Body of pancreas (tissue), 4 donors: ENCODE data around the gene DIDO1. TPM values are rescaled to one million over a fixed set of nuclear protein-coding genes. Genes with fewer than 3 reads are reported as not detected.

Experiments used
- ATAC-seq: fragments of 150-250 bp; one replicate; pipeline ENCODE4 v1.9.1; 2016
- DNase-seq, 4 donors: peaks; one replicate each; pipeline ENCODE4 v3.0.0-alpha.2; 2019
- H3K27ac ChIP-seq, 4 donors: fragments of 200-600 bp; sonication (generic); 1 replicate in 3 of 4; 2 replicates in 1 of 4; pipeline versions ENCODE4 v1.5.1 to v1.6.1; 2016 to 2019; ENCODE audit warnings: mild to moderate bottlenecking in 1 of 4, mixed read lengths in 1 of 4, moderate library complexity in 1 of 4
- H3K27me3 ChIP-seq, 2 donors: fragments of 200-600 bp; sonication (generic); one replicate each; pipeline ENCODE4 v1.6.0; 2016; ENCODE audit warnings: mild to moderate bottlenecking in 1 of 2
- H3K36me3 ChIP-seq, 2 donors: fragments of 200-600 bp; sonication (generic); replicated peaks in 1 of 2; 2 replicates each; pipeline ENCODE4 v1.5.1; 2016; ENCODE audit warnings: low read depth in 2 of 2; ENCODE audit not compliant: insufficient read depth in 1 of 2
- H3K4me1 ChIP-seq: fragments of 200-600 bp; sonication (generic); one replicate; pipeline ENCODE4 v1.6.0; 2016
- H3K4me3 ChIP-seq, 2 donors: fragments of 200-600 bp; sonication (generic); 1 replicate in 1 of 2; 2 replicates in 1 of 2; pipeline ENCODE4 v1.5.1; 2016 to 2019
- H3K9me3 ChIP-seq, 3 donors: fragments of 200-600 bp; sonication (generic); 1 replicate in 2 of 3; 2 replicates in 1 of 3; pipeline ENCODE4 v1.5.1; 2016
- POLR2A ChIP-seq, 3 donors: fragments of 450-650 bp; IDR thresholded peaks; one replicate each; pipeline ENCODE4 v1.6.1; 2016; ENCODE audit warnings: antibody characterized with exemption in 3 of 3, mild to moderate bottlenecking in 2 of 3
- WGBS, 2 donors: methylation state at CpG; one replicate each; pipeline ENCODE4 v1.1.5; 2017; 5-methylcytosine and 5-hydroxymethylcytosine counted together
- intact Hi-C: fragments of 100-400 bp; cut with DNase I; formaldehyde crosslinking; loops from one replicate; pipeline ENCODE4 v1.15.1; 2023
- total RNA-seq, 2 donors: library from RNA; depleted of rRNA; stranded (reverse); fragments of >200 nt; gene quantifications; one replicate each; pipeline ENCODE4 v1.1.0, GENCODE V29; 2016
- TF ChIP-seq, protein P1 (sequence below), 7 experiments: fragments of 450-650 bp in 4 of 7; fragments of 200-600 bp in 3 of 7; sonication (generic) in 3 of 7; IDR thresholded peaks; one replicate each; pipeline ENCODE4 v1.5.1; 2016 to 2019; ENCODE audit warnings: antibody characterized with exemption in 7 of 7

DIDO1 gene
- total RNA-seq, 2 donors from 2014 or later, result 38.4 to 51.7 TPM

DNA sequence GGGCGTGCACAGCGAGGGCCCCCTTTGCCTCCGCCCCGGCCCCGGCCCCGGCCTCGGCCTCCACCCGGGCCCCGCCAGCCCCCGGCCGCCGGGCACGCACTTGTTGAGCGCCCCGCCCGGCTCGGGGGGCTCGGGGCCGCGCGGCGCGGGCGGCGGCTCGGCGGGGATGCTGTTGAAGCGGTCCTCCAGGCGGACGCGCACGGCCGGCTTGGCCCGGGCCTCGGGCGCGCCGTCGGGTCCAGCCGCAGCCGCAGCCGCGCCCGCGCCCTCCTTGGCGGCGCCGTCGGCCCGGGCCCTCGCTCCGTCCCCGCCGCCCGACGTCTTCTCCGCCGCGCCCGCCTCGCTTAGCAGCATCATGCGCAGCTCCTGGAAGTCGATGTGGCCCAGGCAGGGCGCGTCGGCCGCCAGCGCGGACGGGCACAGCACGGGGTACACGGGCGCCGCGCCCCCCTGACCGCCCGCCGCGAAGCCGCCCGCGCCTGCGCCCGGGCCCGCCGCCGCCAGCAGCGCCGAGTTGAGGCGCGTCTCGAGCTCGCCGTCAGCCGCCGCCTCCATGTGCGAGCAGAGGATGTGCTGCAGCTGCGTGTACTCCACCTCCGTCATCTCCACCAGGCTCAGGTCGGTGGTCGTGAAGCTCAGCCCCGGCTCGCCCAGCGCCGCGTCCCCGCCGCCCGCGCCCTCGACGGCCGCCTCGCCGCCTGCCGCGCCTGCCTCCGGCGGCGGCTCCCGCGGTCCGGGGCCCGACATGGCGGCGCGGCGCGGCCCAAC lies 65.2 kb downstream of the DIDO1 start:
- ATAC-seq (no peak), DNase-seq (peak in 2 of 4 donors; percentile 30 to 37)
- intact Hi-C loops, result no loop called here
- Histone ChIP-seq H3K9me3 (no peaks in the 10 kb centered on the region), H3K4me3 (no peak overlapping the region), H3K27ac (no peak overlapping the region), H3K27me3 (no peaks in the 10 kb centered on the region), H3K36me3 (no peaks in the 10 kb centered on the region), H3K4me1 (peaks cover 19% of the 10 kb centered on the region)
- WGBS, 2 donors, result 2% methylated on average over 94 of the region's 129 CpGs; no CpG with 5 or more reads in 1 of the 2 donors
- TF ChIP-seq, protein P1, sequence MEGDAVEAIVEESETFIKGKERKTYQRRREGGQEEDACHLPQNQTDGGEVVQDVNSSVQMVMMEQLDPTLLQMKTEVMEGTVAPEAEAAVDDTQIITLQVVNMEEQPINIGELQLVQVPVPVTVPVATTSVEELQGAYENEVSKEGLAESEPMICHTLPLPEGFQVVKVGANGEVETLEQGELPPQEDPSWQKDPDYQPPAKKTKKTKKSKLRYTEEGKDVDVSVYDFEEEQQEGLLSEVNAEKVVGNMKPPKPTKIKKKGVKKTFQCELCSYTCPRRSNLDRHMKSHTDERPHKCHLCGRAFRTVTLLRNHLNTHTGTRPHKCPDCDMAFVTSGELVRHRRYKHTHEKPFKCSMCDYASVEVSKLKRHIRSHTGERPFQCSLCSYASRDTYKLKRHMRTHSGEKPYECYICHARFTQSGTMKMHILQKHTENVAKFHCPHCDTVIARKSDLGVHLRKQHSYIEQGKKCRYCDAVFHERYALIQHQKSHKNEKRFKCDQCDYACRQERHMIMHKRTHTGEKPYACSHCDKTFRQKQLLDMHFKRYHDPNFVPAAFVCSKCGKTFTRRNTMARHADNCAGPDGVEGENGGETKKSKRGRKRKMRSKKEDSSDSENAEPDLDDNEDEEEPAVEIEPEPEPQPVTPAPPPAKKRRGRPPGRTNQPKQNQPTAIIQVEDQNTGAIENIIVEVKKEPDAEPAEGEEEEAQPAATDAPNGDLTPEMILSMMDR (IDR thresholded peaks at IDR 0.05), result no peak
- no peak for TF ChIP-seq POLR2A (IDR thresholded peaks at IDR 0.05)

DNA sequence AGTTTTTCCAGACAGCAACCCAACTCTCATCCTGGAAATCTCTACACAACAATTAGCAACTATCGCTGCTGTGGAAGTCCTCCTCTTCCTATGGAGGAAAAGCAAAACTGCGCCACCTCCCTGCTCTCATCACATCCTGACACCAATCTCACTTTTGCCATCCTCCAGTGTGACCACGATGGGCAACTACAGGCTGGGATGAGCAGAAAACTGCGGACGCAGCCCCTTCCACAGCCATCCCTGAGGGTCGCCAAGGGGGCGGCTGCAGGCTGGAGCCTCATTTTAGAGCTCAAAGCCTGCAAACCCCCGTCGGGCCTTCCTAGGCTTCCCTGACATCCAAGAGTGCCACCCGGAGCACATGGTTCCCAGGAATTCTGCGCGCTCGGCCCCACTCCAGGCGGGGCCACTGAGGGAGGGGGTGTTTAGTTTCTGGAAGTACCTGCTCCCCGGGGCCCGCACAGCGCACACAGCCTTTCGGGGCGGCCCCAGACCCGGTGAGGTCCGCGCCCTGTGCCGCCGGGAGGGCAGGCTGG lies 65.8 kb downstream of the DIDO1 start:
- H3K27ac ChIP-seq, result no peak overlapping the region
- H3K4me3 ChIP-seq, result no peak overlapping the region
- peaks cover 19% of the 10 kb centered on the region for H3K4me1 ChIP-seq
- H3K9me3 ChIP-seq, result no peaks in the 10 kb centered on the region
- no peak for TF ChIP-seq POLR2A (IDR thresholded peaks at IDR 0.05)
- TF ChIP-seq, protein P1 (IDR thresholded peaks at IDR 0.05), result no peak
- ATAC-seq, result no peak
- no peaks in the 10 kb centered on the region for H3K36me3 ChIP-seq
- no peaks in the 10 kb centered on the region for H3K27me3 ChIP-seq
- intact Hi-C loops, result no loop called here
- 29 to 51% methylated on average over 6 to 21 of the region's 24 CpGs for WGBS, 2 donors
- DNase-seq, result peak in 1 of 4 donors; percentile 11

DNA sequence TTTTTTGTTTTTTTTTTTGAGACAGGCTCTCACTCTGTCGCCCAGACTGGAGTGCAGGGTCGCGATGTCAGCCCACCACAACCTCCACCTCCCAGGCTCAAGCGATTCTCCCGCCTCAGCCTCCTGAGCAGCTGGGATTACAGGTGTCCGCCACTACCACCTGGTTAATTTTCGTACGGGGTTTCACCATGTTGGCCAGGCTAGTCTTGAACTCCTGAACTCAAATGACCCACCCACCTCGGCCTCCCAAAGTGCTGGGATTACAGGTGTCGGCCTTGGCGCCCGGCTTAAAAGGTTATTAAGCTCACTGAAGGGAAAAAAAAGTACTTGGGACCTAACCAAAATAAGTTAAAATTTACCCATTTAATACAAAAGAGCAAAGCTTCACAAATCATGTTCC lies 66.6 kb downstream of the DIDO1 start:
- intact Hi-C loops, result no loop called here
- ATAC-seq (no peak), DNase-seq (no peak)
- H3K4me1 ChIP-seq, result peaks cover 19% of the 10 kb centered on the region
- no peak overlapping the region for H3K4me3 ChIP-seq
- H3K27ac ChIP-seq, result no peak overlapping the region
- H3K27me3 ChIP-seq, result no peaks in the 10 kb centered on the region
- TF ChIP-seq, protein P1 (IDR thresholded peaks at IDR 0.05), result no peak
- no peak for TF ChIP-seq POLR2A (IDR thresholded peaks at IDR 0.05)
- 70% methylated on average over 12 of the region's 12 CpGs for WGBS, 2 donors
- no peaks in the 10 kb centered on the region for H3K9me3 ChIP-seq
- no peaks in the 10 kb centered on the region for H3K36me3 ChIP-seq

DNA sequence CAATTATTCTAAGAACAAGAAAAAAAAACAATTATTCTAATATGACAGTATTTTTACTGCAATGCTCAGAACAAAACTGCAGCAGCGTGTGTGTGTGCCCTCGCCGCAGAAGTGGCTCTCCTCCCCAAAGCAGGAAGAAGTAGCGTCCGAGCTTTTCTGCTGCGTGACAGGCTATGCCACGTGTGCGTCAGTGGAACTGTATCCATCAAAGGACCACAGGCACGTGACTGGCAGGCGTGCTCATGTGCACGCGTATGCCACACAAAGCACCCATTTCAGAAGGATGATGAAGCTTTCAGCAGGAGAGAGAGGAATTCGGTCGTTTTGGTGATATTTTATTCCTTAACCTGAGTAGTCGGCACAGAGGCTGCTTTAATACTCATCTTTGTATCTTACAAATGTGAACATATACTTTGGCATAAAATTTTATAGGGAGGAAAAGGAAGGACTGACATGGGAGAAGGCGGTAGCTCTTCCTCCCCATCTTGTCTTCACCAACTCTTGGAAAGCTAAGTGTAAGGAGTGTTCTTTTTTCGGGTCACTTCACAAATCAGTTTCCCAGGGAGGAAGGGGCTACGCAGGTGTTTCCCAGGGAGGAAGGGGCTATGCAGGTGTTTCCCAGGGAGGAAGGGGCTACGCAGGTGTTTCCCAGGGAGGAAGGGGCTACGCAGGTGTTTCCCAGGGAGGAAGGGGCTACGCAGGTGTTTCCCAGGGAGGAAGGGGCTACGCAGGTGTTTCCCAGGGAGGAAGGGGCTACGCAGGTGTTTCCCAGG lies 68.1 kb downstream of the DIDO1 start:
- Histone ChIP-seq H3K36me3 (peaks cover 0 to 2% of the 10 kb centered on the region in 2 donors), H3K9me3 (no peaks in the 10 kb centered on the region), H3K27ac (no peak overlapping the region), H3K4me1 (peaks cover 19% of the 10 kb centered on the region), H3K27me3 (no peaks in the 10 kb centered on the region), H3K4me3 (no peak overlapping the region)
- DNase-seq (no peak), ATAC-seq (no peak)
- 81 to 89% methylated on average over 19 to 20 of the region's 23 CpGs for WGBS, 2 donors
- intact Hi-C loops, result no loop called here
- TF ChIP-seq POLR2A (IDR thresholded peaks at IDR 0.05), result no peak
- TF ChIP-seq, protein P1 (IDR thresholded peaks at IDR 0.05), result no peak
